KBM-7 (cell line): ENCODE measurements around the gene PDCD1.

ENCODE experiments used
- DNase-seq: peaks from one replicate; pipeline ENCODE4 v3.0.0-alpha.2; 2015
- in situ Hi-C: fragments of 300-500 bp; cut with MboI; formaldehyde crosslinking; loops from 2 replicates; pipeline ENCODE4 v1.14.3; 2020; ENCODE audit warnings: low sequenced_read_pairs, low pct_unique_long_range_greater_than_20kb, mixed read lengths

PDCD1 gene

GRCh38 chr2:241855888-241856422 is 2.7 kb downstream of the PDCD1 start:
- in situ Hi-C loops = no loop called here
- no peak for DNase-seq

GRCh38 chr2:241855245-241855887 is 3.3 kb downstream of the PDCD1 start:
- in situ Hi-C loops = no loop called here
- DNase-seq = no peak

- no peak for DNase-seq
- in situ Hi-C loops = no loop called here
Observed at GRCh38 chr2:241854342-241855244, 4.1 kb downstream of the PDCD1 start.

GRCh38 chr2:241853651-241854341 is 4.9 kb downstream of the PDCD1 start:
- no peak for DNase-seq
- in situ Hi-C loops = no loop called here

- DNase-seq = no peak
- in situ Hi-C loops = no loop called here
Observed at GRCh38 chr2:241852981-241853631, 5.6 kb downstream of the PDCD1 start.

DNA sequence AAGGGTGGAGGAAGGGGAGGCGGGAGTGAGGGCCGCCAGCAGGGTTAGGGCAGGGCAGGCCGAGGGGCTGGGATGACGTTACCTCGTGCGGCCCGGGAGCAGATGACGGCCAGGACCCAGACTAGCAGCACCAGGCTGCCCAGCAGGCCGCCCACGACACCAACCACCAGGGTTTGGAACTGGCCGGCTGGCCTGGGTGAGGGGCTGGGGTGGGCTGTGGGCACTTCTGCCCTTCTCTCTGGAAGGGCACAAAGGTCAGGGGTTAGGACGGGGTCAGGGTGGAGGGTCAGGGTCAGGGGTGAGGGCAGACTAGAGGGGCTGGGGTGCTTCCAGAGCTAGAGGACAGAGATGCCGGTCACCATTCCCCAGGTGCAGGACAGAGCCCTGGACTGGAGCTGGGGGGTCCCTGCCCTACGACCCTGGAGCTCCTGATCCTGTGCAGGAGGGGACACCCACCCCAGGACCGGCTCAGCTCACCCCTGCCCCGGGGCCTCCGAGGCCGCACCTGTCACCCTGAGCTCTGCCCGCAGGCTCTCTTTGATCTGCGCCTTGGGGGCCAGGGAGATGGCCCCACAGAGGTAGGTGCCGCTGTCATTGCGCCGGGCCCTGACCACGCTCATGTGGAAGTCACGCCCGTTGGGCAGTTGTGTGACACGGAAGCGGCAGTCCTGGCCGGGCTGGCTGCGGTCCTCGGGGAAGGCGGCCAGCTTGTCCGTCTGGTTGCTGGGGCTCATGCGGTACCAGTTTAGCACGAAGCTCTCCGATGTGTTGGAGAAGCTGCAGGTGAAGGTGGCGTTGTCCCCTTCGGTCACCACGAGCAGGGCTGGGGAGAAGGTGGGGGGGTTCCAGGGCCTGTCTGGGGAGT is 6.3 kb downstream of the PDCD1 start:
- DNase-seq = no peak
- in situ Hi-C loops = no loop called here

DNA sequence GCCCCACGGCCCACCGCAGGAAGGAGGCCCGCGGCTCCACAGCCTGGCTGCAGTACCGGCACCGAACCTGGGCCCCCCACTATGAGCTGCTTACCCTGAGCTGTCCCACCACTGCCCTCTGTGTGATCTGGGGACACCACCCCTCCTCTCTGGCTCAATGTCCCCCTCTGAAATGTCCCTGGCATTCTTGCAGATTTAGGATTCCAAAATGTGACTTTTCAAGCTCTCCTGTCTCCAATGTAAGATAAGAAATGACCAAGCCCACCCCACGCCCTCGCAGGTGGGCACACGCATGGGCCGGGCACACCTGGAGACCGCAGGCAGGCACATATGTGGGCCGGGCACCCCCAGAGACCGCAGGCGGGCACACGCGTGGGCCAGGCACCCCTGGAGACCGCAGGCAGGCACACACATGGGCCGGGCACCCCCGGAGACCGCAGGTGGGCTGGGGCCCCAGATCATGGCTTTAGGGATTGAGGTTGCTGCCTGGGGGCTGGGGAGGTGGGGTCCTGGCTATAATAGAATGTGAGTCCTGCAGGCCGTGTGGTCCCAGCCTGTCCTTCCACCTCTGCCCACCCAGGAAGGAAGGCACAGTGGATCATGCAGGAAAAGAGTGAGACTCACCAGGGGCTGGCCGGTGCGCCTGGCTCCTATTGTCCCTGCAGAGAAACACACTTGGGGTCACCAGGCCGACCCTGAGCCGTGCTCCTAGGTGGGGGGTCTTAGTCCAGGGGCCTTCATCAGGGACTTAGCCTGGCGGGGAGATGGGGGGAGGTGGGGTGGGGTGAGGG is 7.2 kb downstream of the PDCD1 start:
- DNase-seq = no peak
- in situ Hi-C loops = no loop called here

DNA sequence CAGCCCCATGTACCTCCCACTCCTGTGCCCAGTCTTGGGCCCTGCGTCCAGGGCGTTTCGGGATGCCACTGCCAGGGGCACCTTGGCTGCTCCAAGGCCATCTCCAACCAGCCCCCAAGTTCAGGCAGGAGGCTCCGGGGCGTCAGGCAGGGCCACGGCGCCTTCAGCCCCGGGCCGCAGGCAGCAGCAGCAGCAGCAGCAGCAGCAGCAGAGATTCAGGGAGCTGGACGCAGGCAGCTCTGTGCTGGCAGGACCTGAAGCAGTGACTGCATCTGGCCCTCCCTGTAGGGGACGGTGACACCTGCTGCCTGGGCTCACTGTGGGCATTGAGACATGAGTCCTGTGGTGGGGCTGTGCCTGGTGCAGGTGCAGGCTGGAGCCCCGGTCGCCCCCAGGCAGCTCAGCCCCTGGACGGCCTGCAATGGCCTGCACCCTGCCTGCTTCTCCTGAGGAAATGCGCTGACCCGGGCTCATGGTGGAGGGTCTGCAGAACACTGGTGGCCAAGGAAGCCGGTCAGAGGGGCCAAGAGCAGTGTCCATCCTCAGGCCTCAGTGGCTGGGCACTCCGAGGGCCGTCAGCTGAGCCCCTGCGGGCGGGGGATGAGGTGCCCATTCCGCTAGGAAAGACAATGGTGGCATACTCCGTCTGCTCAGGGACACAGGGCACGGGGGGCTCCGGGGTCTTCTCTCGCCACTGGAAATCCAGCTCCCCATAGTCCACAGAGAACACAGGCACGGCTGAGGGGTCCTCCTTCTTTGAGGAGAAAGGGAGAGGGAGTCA is 8.0 kb downstream of the PDCD1 start:
- DNase-seq = no peak
- in situ Hi-C loops = no loop called here

GRCh38 chr2:241849616-241850543 is 8.8 kb downstream of the PDCD1 start:
- DNase-seq = no peak
- in situ Hi-C loops = no loop called here

GRCh38 chr2:241848761-241849615 is 9.7 kb downstream of the PDCD1 start:
- DNase-seq = no peak

DNA sequence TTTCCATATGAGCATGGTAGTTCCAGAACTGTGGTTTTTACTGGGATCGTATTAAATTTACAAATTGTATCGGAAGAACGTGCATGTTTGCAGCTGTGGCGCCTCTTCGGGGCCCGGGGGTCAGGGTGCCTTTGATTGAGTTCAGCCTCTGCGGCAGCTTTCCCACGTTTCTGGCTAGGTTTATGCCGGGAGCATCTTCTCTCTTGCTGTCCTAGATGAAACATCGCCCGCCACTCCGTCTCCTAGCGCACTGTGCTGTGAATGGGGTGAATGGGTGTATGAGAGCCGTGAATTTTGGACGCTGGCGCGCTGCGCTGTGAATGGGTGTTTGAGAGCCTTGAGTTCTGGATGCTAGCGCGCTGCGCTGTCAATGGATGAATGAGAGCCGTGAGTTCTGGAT is 12.3 kb downstream of the PDCD1 start:
- in situ Hi-C loops = no loop called here

More at GRCh38 chr2:241848761-241849615, 9.7 kb downstream of the PDCD1 start:
- in situ Hi-C loops = no loop called here

GRCh38 chr2:241844831-241845578 is 13.7 kb downstream of the PDCD1 start:
- DNase-seq = no peak
- in situ Hi-C loops = no loop called here

More for the DNA sequence above, 12.3 kb downstream of the PDCD1 start:
- no peak for DNase-seq

GRCh38 chr2:241844066-241844728 is 14.5 kb downstream of the PDCD1 start:
- peak; percentile 61 for DNase-seq
- in situ Hi-C loops = no loop called here
